Fibroblast of pulmonary artery (primary cell): Measurements from ENCODE around the gene SFXN3.

Experiments used
- DNase-seq: peaks from one replicate; pipeline ENCODE4 v3.0.0-alpha.2; 2010; ENCODE audit warnings: low read depth
- H3K4me3 ChIP-seq: replicated peaks from 2 replicates; pipeline ENCODE4 v1.5.1; 2011; ENCODE audit warnings: low read depth, mild to moderate bottlenecking, control low read depth, low read length, moderate library complexity
- TF ChIP-seq, protein P1 (sequence below): IDR thresholded peaks from 2 replicates; pipeline ENCODE4 v1.5.1; 2011; ENCODE audit warnings: mild to moderate bottlenecking, control low read depth, low read length, inconsistent platforms; ENCODE audit errors: missing control alignments

Gene SFXN3, protein sequence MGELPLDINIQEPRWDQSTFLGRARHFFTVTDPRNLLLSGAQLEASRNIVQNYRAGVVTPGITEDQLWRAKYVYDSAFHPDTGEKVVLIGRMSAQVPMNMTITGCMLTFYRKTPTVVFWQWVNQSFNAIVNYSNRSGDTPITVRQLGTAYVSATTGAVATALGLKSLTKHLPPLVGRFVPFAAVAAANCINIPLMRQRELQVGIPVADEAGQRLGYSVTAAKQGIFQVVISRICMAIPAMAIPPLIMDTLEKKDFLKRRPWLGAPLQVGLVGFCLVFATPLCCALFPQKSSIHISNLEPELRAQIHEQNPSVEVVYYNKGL

DNA sequence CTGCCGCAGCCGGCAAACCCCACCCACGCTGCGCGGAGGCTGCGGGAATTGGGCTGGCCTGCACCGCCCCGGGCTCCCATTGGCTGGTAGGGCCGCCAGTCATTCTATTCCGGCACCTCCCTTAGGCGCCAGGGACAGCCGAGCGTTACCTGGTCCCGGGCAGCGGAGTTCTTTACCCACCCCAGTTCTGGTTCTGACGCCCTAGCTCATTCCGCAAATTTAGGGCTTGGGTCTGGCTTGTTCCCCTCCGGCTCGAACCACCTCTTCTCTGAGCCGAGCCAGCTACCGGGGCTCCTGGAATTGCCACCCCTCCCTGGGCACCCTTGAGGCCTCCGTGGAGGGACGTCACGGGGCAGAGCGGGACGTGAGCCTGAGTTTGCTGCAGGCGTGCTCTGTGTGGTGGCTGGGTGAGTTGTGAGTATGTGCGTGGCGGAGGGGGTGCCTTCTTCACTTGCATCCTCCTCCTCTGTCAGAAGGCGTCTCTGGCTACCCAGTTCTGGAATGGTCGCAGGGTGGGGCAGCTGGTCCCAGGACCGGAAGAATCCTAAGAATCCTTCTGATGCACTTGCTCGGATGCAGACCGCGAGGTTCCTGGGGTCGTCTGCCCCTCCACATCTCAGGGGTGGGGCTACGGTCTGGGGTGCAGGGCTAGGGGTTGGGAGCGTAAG lies at the start of gene SFXN3, which contains the start of gene PDZD7:
Gene SFXN3 (plus strand): TSS at position 107 of the 668 bp plus-strand sequence. CDS start 3,461 bp downstream, outside the sequence.
Gene PDZD7 (minus strand): TSS at position 2 of the 668 bp plus-strand sequence. CDS start 910 bp downstream, outside the sequence.
- peak; percentile 95 for DNase-seq
- H3K4me3 ChIP-seq, result peak within 1 kb of the TSS; percentile 89
- TF ChIP-seq, protein P1, sequence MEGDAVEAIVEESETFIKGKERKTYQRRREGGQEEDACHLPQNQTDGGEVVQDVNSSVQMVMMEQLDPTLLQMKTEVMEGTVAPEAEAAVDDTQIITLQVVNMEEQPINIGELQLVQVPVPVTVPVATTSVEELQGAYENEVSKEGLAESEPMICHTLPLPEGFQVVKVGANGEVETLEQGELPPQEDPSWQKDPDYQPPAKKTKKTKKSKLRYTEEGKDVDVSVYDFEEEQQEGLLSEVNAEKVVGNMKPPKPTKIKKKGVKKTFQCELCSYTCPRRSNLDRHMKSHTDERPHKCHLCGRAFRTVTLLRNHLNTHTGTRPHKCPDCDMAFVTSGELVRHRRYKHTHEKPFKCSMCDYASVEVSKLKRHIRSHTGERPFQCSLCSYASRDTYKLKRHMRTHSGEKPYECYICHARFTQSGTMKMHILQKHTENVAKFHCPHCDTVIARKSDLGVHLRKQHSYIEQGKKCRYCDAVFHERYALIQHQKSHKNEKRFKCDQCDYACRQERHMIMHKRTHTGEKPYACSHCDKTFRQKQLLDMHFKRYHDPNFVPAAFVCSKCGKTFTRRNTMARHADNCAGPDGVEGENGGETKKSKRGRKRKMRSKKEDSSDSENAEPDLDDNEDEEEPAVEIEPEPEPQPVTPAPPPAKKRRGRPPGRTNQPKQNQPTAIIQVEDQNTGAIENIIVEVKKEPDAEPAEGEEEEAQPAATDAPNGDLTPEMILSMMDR, result no peak

DNA sequence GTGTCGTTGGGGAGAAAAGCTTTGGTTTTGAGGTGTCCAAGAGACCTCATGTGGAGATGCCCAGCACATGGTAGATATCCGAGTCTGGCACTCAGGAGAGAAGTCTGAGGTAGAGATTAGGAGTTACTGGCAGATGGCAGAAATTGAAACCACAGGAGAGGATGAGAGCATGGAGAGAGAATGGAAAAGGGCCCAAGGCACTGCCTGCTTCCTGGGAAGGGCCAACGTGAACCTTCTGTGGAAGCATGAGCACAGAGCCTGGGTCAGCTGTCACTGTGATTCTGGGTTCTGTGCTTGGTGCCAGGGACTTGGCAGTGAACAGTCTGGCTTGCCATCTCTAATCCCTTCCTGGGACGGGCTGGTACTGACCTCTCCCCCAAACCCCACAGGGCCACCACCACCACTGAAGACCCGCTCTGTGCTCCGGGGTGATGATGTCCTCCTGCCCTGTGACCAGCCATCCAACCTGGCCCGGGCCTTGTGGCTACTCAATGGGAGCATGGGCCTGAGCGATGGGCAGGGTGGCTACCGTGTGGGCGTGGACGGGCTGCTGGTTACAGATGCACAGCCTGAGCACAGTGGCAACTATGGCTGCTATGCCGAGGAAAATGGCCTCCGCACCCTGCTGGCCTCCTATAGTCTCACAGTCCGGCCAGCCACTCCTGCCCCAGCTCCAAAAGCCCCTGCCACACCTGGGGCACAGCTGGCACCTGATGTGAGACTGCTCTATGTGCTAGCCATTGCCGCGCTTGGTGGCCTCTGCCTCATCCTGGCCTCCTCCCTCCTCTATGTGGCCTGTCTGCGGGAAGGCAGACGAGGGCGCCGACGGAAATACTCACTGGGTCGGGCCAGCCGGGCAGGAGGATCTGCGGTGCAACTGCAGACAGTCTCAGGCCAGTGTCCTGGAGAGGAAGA lies 47.9 kb upstream of the SFXN3 start:
- H3K4me3 ChIP-seq, result no peak overlapping the region
- TF ChIP-seq, protein P1, result no peak
- no peak for DNase-seq

DNA sequence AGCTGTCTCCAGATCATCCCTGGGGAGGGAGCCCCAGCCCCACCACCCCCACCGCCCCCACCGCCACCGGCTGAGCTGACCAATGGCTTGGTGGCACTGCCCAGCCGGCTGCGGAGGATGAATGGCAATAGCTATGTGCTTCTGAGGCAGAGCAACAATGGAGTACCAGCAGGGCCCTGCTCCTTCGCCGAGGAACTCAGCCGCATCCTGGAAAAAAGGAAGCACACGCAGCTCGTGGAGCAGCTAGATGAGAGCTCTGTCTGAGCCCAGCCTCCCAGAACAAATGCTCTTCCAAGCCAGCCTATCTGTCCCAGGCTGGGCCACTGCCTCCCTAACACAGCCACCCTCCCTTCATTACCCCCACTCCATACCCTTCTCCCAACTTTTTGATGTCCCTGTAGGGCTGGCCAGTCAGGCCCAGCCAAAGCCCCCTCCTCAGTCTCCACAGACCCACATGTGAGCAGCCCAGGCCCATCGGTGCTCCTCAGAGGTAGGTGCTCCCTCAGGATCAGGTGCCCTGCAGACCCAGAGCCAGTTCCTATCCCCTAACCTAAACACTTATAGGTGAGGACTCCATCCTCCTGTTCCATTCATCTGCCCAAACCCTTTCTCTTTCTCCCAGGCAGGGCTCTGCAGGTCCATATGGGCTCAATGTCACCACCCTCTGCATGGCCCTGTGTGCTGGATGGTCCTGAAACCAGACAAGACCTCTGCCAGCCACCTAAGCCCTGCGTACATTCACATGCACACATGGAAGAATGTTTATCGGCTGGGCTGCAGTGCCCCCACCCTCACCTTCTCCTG lies 47.0 kb upstream of the SFXN3 start:
- DNase-seq, result no peak
- TF ChIP-seq, protein P1, result no peak
- no peak overlapping the region for H3K4me3 ChIP-seq

DNA sequence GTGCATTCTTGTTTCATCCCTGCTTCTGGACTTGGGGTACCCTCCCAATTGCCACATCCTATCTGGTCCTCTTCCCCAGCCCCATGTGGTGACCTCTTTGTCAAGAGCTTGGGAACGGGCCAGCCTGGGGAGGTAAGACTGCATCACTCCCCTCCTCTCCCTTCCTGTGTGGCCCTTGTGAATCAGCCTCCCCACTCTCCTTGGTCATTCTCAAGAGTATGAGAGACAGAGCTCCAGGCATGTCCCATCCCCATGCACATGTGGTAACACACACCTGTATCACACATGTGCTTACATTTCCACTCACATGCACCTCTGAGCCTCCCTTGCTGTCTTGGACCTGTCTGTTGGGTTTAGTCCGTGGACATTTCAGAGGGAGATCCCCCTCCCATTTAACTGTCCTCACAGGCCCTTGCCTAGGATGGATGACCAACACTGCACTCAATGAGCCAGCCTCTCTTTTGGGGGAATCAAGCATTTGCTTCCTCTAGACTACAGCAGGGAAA lies 46.3 kb upstream of the SFXN3 start:
- TF ChIP-seq, protein P1, result no peak
- no peak for DNase-seq
- H3K4me3 ChIP-seq, result no peak overlapping the region

DNA sequence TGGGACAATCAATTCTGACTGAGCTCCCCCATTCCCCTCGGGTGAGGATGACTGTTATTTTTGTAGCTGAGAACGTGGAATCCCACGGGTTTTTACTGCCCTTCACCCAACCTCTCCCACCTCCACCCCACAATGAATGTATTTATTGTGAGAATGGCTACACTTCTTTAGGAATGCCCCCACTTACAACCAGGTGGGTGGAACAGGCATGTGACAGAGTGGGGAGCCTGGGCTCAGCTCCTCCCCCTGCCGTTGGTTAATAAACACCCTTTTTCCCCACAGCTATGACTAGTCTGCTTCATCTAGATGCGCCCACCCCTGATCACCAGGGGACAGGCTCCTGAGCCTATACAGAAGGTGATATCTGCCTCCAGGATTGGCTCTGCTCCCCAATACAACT lies 45.7 kb upstream of the SFXN3 start:
- H3K4me3 ChIP-seq, result no peak overlapping the region
- TF ChIP-seq, protein P1, result no peak
- no peak for DNase-seq

DNA sequence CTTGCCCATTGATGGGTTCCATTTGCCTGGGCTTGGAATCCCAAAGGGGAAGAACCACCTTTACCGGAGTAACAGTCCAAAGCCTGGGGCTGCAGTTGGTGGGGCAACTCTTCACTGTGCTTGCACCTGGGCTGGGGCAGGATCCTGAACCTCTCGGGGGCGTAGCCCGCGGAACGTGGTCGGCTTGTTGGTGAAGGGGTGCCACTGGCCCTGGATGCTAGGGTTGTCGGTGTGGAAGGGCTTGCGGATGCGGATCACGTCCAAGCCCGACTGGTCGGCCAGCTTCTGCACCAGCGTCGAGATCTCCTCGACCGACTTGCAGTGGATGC lies 44.4 kb upstream of the SFXN3 start:
- H3K4me3 ChIP-seq, result peak overlapping the region; percentile 98
- TF ChIP-seq, protein P1, result no peak
- no peak for DNase-seq
